ENCODE results near the gene COG6. TPM values are rescaled to one million over a fixed set of nuclear protein-coding genes. Genes with fewer than 3 reads are reported as not detected.

Gene COG6
- total and polyA plus RNA-seq, 2 of the 4 experiments (the other 2 are of a cell fraction) = 22.8 to 37.5 TPM

GRCh38 chr13:39663508-39663907, 8.0 kb downstream of the COG6 start:
- Histone ChIP-seq H3K4me3 (ENCODE audit: insufficient read depth, low read depth, low read length) (no peak overlapping the region), H4K91ac (ENCODE audit: insufficient read depth, low read depth, low read length) (no peak overlapping the region), H3K23ac (ENCODE audit: low read depth, low read length) (no peak overlapping the region), H3K27ac (ENCODE audit: insufficient read depth, low read length) (no peak overlapping the region), H2AK9ac (replicated peaks; ENCODE audit: low read depth, low read length, poor library complexity) (no peak overlapping the region), H4K5ac (ENCODE audit: low read depth, low read length) (no peak overlapping the region), H3K36me3 (ENCODE audit: control insufficient read depth, insufficient read depth, low read length) (peaks cover 2% of the 10 kb centered on the region), H4K8ac (ENCODE audit: low read depth in 2 of 2, low read length in 2 of 2) (no peak overlapping the region), H2BK20ac (ENCODE audit: low read depth, low read length) (no peak overlapping the region), H4K20me1 (ENCODE audit: insufficient read depth, low read length) (no peaks in the 10 kb centered on the region), H3K9ac (ENCODE audit: low read depth, low read length) (no peak overlapping the region), H2BK120ac (ENCODE audit: low read depth, low read length) (no peak overlapping the region), H2BK15ac (ENCODE audit: low read depth, low read length) (no peak overlapping the region), H3K27me3 (ENCODE audit: control insufficient read depth, insufficient read depth, low read length) (no peaks in the 10 kb centered on the region), H3K18ac (ENCODE audit: low read depth, low read length) (no peak overlapping the region), H3K4me1 (ENCODE audit: control insufficient read depth, insufficient read depth, low read length) (no peaks in the 10 kb centered on the region), H3K79me1 (ENCODE audit: low read depth in 1 of 2, low read length in 2 of 2) (peaks cover 1 to 4% of the 10 kb centered on the region in 2 experiments; a peak in 2 of 4 replicates), H3K9me3 (ENCODE audit: control insufficient read depth, insufficient read depth, low read length) (no peaks in the 10 kb centered on the region), H3K4me2 (ENCODE audit: low read depth, low read length) (no peak overlapping the region), H3K56ac (ENCODE audit: extremely low read depth, insufficient read depth, low read length) (no peak overlapping the region), H2BK5ac (ENCODE audit: low read depth, low read length, poor library complexity, severe bottlenecking) (no peak overlapping the region), H3K4ac (ENCODE audit: low read depth, low read length) (no peak overlapping the region), H2AK5ac (ENCODE audit: low read depth, low read length) (no peak overlapping the region), H3K9me1 (ENCODE audit: insufficient read depth, low read length) (no peaks in the 10 kb centered on the region; the same call in 1 of the 2 replicates), H2AFZ (replicated peaks; ENCODE audit: low read length, poor library complexity) (no peak overlapping the region), H3K14ac (replicated peaks; ENCODE audit: low read depth, low read length) (no peak overlapping the region)
- dilution Hi-C loops (cut with HindIII; ENCODE audit: low sequenced_read_pairs, unreplicated experiment) (no loop called here), intact Hi-C loops (cut with micrococcal nuclease) (no loop called here), in situ Hi-C loops (cut with MboI; ENCODE audit: low sequenced_read_pairs) (no loop called here)
- no CpG with 5 or more reads among the region's 1 CpG for WGBS, 2 experiments (ENCODE audit: extremely low coverage in 2 of 2, insufficient read length in 1 of 2)
- no peak for TF ChIP-seq MXI1 (IDR thresholded peaks at IDR 0.05; ENCODE audit: borderline replicate concordance, low read depth, low read length)
- TF ChIP-seq POLR2A (IDR thresholded peaks at IDR 0.05; ENCODE audit: low read depth, low read length) = no peak
- TF ChIP-seq CTCF (conservative IDR thresholded peaks at IDR 0.05; ENCODE audit: low read depth, low read length) = no peak
- TF ChIP-seq MAFK (IDR thresholded peaks at IDR 0.05; ENCODE audit: low read depth, low read length) = no peak
- no peak for TF ChIP-seq SMC3 (IDR thresholded peaks at IDR 0.05; ENCODE audit: low read depth, low read length)
- no peak for DNase-seq
- no peak for ATAC-seq (ENCODE audit: low read depth)
- BruUV-seq (replicated peaks) = no TSS peak
- POLR2A ChIA-PET (ENCODE audit: unreplicated experiment) = no interaction called here
- CTCF ChIA-PET = no interaction called here

Measured in IMR-90 (cell line).